Panc1 (cell line): ENCODE results near the gene MAP2. TPM values are rescaled to one million over a fixed set of nuclear protein-coding genes. Genes with fewer than 3 reads are reported as not detected.

Experiments
- ATAC-seq: fragments of 200-7000 bp; cut with Tn5 transposase; 2 replicates; pipeline ENCODE4 v1.9.1; 2020; ENCODE audit warnings: mild to moderate bottlenecking, moderate library complexity
- BruUV-seq: library from RNA; stranded (reverse); fragments of 400-500 nt; replicated peaks from 2 replicates; lab custom pipeline; 2021; lab: Mats Ljungman, UMichigan
- CTCF ChIA-PET: fragments of 300-600 bp; sonication (Branson Sonifier 250); formaldehyde crosslinking; loops from one replicate; lab custom pipeline; 2022; ENCODE audit warnings: antibody characterized with exemption; lab: Charles Lee
- POLR2A ChIA-PET: fragments of 300-600 bp; sonication (Branson Sonifier 250); formaldehyde crosslinking; loops from one replicate; lab custom pipeline; 2022; ENCODE audit warnings: antibody characterized with exemption; lab: Charles Lee
- DNase-seq: peaks from one replicate; pipeline ENCODE4 v3.0.0-alpha.2; 2010; ENCODE audit warnings: low read depth, low spot score
- H3K27ac ChIP-seq: 2 replicates; pipeline ENCODE4 v1.5.1; 2011; ENCODE audit warnings: mild to moderate bottlenecking, low read length, inconsistent platforms
- H3K27me3 ChIP-seq: fragments of 200-500 bp; sonication (Bioruptor generic); 2 replicates; pipeline ENCODE4 v1.6.0; 2014; ENCODE audit warnings: low read length, inconsistent platforms; ENCODE audit not compliant: control insufficient read depth, insufficient read depth
- H3K36me3 ChIP-seq: fragments of 200-500 bp; sonication (Bioruptor generic); 2 replicates; pipeline ENCODE4 v1.5.1; 2014; ENCODE audit warnings: inconsistent platforms, mild to moderate bottlenecking, low read length, moderate library complexity; ENCODE audit not compliant: control insufficient read depth, insufficient read depth
- H3K4me1 ChIP-seq: 2 replicates; pipeline ENCODE4 v1.5.1; 2011; ENCODE audit warnings: inconsistent platforms, mild to moderate bottlenecking, low read length, moderate library complexity; ENCODE audit not compliant: control insufficient read depth, insufficient read depth
- H3K4me3 ChIP-seq, 2 experiments: 2 replicates each; pipeline ENCODE4 v1.5.1; 2011 to 2012; ENCODE audit warnings: low read depth in 2 of 2, low read length in 2 of 2, mild to moderate bottlenecking in 2 of 2, inconsistent platforms in 1 of 2, moderate library complexity in 1 of 2
- H3K9me3 ChIP-seq: fragments of 200-500 bp; sonication (Bioruptor generic); 2 replicates; pipeline ENCODE4 v1.5.1; 2014; ENCODE audit warnings: low read depth, mild to moderate bottlenecking, inconsistent platforms, low read length, moderate library complexity; ENCODE audit not compliant: control insufficient read depth, insufficient read depth
- CTCF ChIP-seq: fragments of 450-650 bp; IDR thresholded peaks from 2 replicates; pipeline ENCODE4 v1.5.1; 2017; ENCODE audit warnings: mild to moderate bottlenecking
- POLR2AphosphoS5 ChIP-seq: IDR thresholded peaks from 2 replicates; pipeline ENCODE4 v1.6.1; 2012; ENCODE audit warnings: mild to moderate bottlenecking, low read depth, low read length, moderate library complexity
- SIN3A ChIP-seq: IDR thresholded peaks from 2 replicates; pipeline ENCODE4 v1.6.1; 2012; ENCODE audit warnings: low read depth, mild to moderate bottlenecking, low read length, moderate library complexity, borderline replicate concordance; ENCODE audit not compliant: insufficient read depth
- TCF7L2 ChIP-seq: IDR thresholded peaks from 2 replicates; pipeline ENCODE4 v1.6.1; 2011; ENCODE audit warnings: mild to moderate bottlenecking, low read depth, low read length, inconsistent platforms
- in situ Hi-C: cut with HindIII; loops from 2 replicates; pipeline ENCODE4 v1.10.0; 2016; ENCODE audit warnings: low sequenced_read_pairs, low pct_unique_long_range_greater_than_20kb
- intact Hi-C: fragments of 100-400 bp; cut with micrococcal nuclease; formaldehyde crosslinking; loops from one replicate; pipeline ENCODE4 v1.10.0; 2022; ENCODE audit not compliant: unreplicated experiment
- total RNA-seq: library from RNA; stranded (reverse); gene quantifications from one replicate; pipeline ENCODE4 v1.2.1, GENCODE V29; 2021; ENCODE audit not compliant: unreplicated experiment
- TF ChIP-seq, protein P1 (sequence below), 2 experiments: IDR thresholded peaks; 2 replicates each; pipeline ENCODE4 v1.6.1; 2011 to 2012; ENCODE audit warnings: low read depth in 2 of 2, control low read depth in 1 of 2, low read length in 1 of 2, mild to moderate bottlenecking in 1 of 2, moderate library complexity in 1 of 2; ENCODE audit not compliant: insufficient read depth in 1 of 2

Gene MAP2
- total RNA-seq, 1 experiment from 2014 or later, result 44.9 TPM

DNA sequence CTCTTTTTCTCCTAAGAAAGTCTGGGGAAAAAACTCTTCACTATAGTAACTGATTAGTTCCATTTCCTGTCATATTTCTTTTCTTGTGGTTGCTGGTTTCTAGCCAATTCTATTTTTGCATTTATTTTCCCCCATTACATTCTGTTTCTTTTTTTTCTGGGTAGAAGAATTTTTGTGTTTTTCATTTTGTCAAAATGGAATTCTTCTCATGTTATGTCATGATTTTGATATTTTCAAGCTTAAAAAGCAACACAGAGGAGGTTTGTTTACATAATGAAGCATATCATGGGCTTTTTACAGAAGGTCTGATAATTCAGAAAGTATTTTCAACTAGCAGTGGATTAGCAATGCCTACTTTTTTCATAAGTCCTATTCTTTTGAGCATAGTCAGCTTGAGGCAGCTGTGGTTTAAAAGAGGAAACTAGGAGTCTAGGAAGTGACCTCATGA is 102.0 kb downstream of the MAP2 start:
- ATAC-seq, result no peak
- Histone ChIP-seq H3K4me1 (no peaks in the 10 kb centered on the region; the same call in none of the 2 replicates), H3K27me3 (no peaks in the 10 kb centered on the region), H3K36me3 (no peaks in the 10 kb centered on the region), H3K27ac (no peak overlapping the region), H3K4me3 (no peak overlapping the region), H3K9me3 (no peaks in the 10 kb centered on the region)
- DNase-seq, result no peak
- intact Hi-C loops (no loop called here), in situ Hi-C loops (no loop called here)
- BruUV-seq, result no TSS peak
- ChIA-PET POLR2A (no interaction called here), CTCF (interaction anchor here (1.0 kb wide), 1 partner anchor 100 kb away, joined by 4 read pairs; no protein-coding TSS in a partner anchor)
- TF ChIP-seq CTCF, result no peak
- TF ChIP-seq, protein P1, sequence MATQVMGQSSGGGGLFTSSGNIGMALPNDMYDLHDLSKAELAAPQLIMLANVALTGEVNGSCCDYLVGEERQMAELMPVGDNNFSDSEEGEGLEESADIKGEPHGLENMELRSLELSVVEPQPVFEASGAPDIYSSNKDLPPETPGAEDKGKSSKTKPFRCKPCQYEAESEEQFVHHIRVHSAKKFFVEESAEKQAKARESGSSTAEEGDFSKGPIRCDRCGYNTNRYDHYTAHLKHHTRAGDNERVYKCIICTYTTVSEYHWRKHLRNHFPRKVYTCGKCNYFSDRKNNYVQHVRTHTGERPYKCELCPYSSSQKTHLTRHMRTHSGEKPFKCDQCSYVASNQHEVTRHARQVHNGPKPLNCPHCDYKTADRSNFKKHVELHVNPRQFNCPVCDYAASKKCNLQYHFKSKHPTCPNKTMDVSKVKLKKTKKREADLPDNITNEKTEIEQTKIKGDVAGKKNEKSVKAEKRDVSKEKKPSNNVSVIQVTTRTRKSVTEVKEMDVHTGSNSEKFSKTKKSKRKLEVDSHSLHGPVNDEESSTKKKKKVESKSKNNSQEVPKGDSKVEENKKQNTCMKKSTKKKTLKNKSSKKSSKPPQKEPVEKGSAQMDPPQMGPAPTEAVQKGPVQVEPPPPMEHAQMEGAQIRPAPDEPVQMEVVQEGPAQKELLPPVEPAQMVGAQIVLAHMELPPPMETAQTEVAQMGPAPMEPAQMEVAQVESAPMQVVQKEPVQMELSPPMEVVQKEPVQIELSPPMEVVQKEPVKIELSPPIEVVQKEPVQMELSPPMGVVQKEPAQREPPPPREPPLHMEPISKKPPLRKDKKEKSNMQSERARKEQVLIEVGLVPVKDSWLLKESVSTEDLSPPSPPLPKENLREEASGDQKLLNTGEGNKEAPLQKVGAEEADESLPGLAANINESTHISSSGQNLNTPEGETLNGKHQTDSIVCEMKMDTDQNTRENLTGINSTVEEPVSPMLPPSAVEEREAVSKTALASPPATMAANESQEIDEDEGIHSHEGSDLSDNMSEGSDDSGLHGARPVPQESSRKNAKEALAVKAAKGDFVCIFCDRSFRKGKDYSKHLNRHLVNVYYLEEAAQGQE (IDR thresholded peaks at IDR 0.05; ENCODE audit: insufficient read depth in 1 of 2, low read depth in 2 of 2, low read length in 1 of 2), result no peak
- no peak for TF ChIP-seq SIN3A
- TF ChIP-seq TCF7L2, result no peak
- TF ChIP-seq POLR2AphosphoS5, result no peak

DNA sequence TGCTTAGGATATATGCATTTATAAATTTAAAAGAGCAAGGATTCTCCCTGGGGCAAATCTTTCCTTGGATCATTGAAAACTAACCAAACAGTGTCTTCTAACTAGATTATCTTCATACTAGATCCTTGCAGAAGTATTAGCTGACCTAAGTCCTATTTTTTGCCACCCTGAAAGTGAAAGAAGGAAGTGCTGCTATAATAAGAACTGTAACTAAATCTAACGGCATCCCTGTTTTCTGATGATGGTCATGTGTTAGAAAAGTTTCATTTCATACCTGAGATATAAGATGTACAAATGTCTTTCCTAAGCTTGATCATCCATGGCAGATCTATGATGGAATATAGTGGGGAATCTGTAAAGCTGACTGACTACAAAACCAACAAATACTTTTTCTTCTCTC is 102.7 kb downstream of the MAP2 start:
- DNase-seq (no peak), ATAC-seq (no peak)
- TF ChIP-seq, protein P1 (IDR thresholded peaks at IDR 0.05; ENCODE audit: insufficient read depth in 1 of 2, low read depth in 2 of 2, low read length in 1 of 2), result no peak
- no peak for TF ChIP-seq CTCF
- TF ChIP-seq SIN3A, result no peak
- TF ChIP-seq TCF7L2, result no peak
- TF ChIP-seq POLR2AphosphoS5, result no peak
- in situ Hi-C loops, result no loop called here
- H3K4me1 ChIP-seq, result no peaks in the 10 kb centered on the region; the same call in none of the 2 replicates
- intact Hi-C loops, result no loop called here
- H3K9me3 ChIP-seq, result no peaks in the 10 kb centered on the region
- H3K36me3 ChIP-seq, result no peaks in the 10 kb centered on the region
- ChIA-PET POLR2A (no interaction called here), CTCF (interaction anchor here (1.0 kb wide), 1 partner anchor 101 kb away, joined by 4 read pairs; no protein-coding TSS in a partner anchor)
- no peak overlapping the region for H3K27ac ChIP-seq
- no TSS peak for BruUV-seq
- no peaks in the 10 kb centered on the region for H3K27me3 ChIP-seq
- no peak overlapping the region for H3K4me3 ChIP-seq
